GM21717 (cell line): ENCODE data around the gene SLC49A4.

Source experiments
- ATAC-seq: cut with Tn5 transposase; IDR thresholded peaks from one replicate; pipeline ENCODE4 v1.9.1; 2021; ENCODE audit warnings: mild to moderate bottlenecking, moderate library complexity; ENCODE audit not compliant: unreplicated experiment

Gene SLC49A4

DNA sequence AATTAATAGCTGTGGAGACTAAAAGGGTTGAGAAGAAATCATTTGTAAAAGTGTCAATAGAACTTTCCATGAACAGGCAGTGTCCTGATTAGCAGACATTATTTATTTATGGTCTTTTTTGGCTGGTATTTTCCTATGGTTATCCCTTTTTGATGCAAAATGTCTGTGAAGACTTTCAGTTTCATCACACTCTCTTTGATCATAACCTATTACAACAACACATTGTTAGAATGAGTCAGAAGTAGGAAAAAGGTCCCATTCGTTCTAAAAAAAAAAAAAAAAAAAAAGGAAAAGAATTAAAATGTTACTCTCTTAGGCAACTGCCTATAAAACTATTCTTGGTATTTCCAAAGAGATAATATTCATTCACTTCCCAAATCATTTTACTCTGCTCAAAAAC lies 62.1 kb downstream of the SLC49A4 start:
- no peak for ATAC-seq

DNA sequence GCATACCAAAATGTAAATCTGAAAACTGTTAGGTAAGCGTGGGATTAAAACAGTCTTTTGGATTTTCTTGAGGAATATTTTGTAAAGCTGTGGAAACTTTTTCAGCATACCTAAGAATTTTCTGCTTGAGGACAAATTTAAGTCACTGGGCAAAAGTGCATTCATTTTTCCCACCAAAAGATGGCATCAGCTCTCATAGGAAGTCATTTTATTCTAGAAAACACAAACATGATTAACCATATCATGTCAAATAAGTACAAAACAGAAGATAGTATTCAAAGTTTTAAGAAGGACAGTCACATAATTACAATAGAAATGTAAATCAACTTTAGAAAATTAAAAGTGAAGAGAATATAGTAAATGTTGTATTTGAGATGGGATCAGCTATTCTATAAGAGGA lies 63.5 kb downstream of the SLC49A4 start:
- no peak for ATAC-seq

DNA sequence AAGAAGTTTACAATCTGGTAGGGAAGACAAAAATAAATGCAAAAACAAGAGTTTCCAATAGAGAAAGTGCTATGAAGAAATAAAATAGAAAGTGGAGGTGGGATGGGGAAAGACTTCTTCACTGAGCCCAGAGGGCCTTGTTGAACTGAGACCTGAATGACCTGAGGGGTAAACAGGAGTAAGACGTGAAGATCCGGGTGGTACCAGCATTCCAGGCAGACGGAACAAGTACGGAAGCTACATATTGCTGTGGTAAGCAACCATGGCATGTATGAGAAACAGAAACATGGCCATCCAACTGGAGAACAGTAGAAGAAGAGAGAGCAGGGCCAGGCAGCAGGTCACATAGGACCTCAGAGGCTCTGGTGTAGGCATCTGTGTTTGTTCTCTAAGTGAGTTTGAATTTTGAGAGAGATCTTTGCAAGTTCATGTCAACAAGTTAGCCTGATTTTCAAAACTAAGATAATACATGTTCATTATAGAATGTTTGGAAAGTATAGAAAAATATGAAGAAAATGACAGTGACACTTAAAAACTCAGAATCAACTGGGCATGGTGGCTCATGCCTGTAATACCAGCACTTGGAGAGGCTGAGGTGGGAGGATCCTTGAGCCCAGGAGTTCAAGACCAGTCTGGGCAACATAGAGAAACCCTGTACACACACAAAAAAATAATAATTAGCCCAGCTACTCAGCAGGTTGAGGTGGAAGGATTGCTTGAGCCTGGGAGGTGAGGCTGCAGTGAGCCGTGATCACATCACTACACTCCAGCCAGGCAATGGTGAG lies 64.3 kb downstream of the SLC49A4 start:
- ATAC-seq: no peak

DNA sequence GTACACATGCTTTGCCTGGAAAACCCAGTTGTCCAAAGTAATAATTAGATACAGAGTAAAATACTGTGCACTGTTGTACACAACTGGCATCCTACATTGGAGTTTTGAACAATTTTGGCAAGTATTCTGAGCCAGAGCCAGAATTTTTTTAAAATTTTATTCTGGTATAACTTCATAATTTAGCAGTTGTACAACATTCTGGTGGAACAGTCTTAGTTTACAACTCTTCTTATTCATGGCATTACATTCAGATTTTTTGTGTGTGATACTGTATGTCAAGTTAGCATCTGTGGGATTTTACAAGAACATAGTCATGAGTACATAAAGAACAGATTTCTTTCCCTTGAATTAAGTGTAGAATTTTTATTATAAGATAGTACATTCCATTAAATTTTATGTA lies 67.5 kb downstream of the SLC49A4 start:
- no peak for ATAC-seq

DNA sequence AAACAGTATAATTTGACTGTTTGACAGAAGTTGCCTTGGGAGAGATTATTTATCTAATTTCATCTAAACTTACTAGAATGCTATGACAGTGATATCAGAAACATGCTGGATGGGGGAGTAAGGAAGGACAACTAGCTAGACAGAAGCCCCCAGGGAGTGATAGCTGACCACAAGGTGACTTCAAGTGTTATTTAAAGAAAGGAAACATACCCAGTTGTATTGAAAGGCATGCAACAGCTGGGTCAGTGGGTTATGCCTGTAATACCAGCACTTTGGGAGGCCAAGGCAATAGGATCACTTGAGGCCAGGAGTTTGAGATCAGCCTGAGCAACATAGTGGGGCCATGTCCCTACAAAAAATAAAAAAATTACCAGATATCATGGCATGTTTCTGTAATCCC lies 69.6 kb downstream of the SLC49A4 start:
- no peak for ATAC-seq

DNA sequence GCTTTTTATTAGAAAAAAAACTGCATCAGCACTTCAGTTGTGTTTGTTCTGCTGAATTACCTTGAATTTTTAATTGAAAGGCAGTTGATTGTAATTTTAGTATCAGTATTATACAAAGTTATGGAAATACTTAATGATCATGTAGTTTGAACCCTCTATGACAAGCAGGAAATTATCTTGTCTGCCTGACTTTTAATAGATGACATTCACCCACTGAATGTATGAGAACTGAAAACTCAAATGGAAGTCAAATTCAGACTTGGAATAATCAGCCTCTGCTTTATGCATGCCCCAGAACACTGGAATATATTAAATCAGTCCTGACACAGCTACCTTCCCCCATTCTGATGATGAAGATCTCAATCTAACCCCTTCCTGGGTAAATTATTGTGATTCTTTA lies 73.5 kb downstream of the SLC49A4 start:
- no peak for ATAC-seq

DNA sequence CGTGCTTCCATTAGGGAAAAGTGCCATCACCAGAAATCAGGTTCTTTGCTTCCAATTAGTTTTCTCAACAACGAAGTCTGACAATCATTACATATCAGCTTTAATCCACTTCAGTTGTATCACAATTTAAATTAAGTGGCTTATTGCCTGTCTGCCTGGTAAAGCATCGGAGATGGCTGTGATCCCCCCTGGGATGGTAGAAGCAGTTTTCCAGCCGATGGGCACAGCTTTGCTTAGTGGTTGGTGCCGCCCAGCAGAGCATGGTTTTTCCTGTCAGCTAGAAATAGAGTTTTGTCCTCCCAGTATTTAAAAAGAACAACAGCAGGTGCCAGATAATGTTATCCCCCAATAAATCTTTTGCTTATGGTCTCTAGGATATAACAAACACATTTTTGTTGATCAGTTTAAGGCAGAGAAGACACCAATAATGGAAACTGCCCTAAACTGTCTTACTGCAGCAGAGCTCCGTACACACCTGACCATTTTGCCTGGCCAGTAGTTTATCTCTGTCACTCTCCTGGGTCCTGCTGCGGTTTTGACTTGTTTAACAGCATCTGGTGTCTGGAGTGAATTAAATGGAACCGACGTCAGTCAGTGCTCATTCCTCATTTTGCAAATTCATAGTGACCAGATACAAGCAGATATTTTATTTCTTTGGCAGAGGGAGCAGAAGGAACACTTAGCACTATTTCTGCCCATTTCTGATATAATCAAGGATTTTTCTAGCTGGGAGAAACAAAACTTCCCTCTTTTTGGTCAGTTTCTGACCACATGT lies 79.1 kb downstream of the SLC49A4 start:
- no peak for ATAC-seq

DNA sequence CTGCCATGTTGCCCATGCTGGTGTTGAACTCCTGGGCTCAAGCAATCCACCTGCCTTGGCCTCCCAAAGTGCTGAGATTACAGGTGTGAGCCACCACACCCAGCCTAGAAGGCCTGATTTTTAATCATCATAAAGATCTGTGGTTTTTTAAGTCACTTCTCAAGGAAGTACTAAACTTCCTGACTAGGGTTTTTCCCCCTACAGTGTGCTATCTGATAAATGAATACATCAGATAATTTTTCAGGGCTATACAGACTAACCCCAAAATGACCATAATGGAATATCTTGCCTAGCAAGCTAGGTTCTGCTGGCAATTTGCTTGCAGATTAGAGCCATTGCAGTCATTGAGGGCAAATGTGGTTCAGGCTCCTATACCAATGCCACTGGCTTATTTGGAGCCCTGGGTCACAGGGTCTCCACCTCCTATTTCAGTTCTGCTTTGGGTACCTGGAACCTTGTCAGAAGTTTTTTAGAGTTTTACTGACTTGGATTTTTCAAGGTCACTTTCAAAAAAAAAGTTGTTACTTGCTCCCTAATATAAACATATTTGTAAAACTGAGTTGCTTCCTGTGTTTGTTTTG lies 80.8 kb downstream of the SLC49A4 start:
- no peak for ATAC-seq

DNA sequence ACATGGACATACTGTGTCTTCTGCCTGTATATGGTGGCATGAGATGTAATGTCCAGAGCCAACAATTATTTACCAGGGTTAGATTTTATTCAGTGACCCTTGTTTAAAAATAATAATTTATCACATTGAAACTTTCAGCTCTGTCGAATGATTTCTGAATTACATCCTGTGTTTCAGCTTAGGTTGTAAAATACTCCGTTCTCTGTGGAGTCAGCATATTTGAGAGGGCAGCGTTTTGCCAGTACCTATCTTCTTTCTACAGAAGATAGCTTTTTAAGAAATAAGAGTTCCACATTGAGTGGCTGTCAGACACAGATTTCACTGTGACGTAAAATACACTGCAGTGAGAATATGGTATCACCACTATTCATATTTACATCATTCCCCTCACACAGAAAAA lies 85.3 kb downstream of the SLC49A4 start:
- no peak for ATAC-seq

DNA sequence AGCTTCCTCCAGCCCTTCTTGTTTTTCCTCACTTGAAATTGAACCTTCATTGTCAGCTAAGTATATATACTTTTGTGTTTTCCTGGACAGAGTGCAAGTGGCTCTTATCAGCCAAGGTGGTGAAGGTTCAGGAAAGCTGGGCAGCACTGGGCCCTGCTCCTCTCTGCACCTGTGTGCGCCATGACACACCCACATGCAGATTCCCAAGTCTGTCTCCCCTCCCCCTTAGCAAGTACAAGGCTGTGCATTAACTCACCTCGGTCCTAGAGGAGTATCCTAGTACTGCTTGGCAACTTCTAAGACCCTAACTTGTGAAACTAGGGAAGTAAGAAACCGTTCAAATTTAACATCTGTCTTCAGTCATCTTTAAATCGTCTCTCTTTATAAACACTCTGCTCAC lies 85.8 kb downstream of the SLC49A4 start:
- ATAC-seq: no peak

DNA sequence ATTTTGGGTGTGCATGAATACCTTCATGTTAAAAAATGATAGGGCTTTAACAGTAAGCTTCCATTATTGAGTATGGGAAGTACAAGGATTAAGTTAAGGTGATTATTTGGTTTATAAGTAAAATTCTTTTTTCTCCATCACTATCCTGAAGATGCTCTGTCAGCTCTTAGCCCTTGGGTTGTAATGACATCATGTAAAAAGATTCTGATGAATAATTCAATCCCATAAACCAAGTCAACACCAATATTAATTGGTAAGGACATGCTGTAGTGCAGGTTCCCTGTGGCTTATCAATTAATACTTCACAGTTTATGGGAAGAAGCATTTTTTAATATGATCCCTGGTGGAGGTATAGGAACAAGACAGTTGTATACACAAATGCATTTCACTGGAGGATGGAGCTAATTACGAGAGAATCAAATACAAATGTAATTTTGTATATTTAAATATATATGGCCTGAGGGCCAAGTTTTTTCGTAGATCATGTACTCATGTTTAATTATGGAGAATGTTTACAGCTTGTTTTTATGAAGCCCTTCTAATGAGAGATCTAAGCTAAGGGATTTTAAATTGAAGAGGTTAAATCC lies 87.6 kb downstream of the SLC49A4 start:
- ATAC-seq: no peak

DNA sequence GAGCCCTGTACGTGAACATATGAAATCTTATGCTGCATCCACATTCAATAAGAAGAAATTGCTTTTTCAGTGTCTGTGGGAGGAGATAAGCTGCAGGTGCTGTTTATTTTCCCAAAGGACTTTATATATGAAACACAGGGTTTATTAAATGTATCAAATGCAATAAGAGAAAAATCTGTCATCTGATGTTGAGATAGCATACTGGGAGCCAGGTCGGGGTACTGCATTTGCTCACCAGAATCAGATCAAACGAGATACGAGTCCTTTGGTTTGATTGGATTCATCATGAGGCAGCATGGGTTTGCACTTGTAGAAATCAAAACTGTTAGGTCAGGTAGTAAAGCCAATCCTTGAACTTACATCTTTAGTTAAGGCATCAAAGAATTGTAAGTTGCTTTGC lies 91.4 kb downstream of the SLC49A4 start:
- no peak for ATAC-seq

DNA sequence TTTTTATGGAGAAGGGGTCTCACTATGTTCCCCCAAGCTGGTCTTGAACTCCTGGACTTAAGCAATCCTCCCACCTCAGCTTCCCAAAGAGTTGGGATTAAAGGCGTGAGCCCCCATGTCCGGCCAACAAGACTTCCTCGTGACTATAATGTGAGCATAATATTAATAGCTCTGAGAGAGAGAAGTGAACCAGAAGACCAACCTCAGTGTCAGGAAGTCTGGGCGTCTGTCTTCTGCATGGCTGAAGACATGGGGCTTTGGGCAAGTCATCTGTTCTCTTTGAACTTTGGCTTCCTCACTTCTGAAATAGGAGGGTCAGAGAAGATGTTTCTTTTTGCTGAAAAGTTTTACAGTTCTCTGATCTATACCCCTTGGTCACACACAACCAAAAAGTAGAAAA lies 92.1 kb downstream of the SLC49A4 start:
- no peak for ATAC-seq

DNA sequence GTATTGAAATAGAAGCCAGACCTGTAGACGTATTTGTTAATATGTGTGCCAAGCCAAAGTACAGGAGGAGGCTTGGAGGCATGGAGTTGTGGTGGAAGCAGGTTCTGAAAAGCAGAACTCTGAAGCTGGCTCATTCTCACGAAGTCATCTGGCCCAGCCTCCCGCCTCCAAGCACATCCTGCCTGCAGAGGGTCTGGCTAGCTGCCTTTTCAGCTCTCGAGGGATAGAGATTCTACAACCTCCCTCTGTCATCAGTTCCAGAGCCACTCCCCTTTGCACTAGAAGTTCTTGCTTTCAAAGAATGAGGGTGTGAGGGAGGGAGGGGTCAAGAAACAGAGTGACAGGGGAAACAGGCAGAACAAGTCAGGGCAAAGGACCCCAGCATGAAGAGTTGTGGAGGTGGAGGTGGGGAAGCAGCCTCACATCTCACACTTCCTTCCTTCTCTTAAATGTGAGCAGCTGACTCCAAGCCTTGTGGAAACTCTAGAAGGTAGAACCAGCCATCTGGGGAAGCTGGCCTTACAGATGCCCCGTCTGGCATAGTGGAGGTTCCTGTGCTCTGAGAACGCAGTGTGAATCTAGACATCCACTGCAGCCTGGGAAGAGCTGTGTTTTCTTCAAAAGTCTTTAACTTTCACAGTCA lies 95.3 kb downstream of the SLC49A4 start:
- ATAC-seq: no peak

DNA sequence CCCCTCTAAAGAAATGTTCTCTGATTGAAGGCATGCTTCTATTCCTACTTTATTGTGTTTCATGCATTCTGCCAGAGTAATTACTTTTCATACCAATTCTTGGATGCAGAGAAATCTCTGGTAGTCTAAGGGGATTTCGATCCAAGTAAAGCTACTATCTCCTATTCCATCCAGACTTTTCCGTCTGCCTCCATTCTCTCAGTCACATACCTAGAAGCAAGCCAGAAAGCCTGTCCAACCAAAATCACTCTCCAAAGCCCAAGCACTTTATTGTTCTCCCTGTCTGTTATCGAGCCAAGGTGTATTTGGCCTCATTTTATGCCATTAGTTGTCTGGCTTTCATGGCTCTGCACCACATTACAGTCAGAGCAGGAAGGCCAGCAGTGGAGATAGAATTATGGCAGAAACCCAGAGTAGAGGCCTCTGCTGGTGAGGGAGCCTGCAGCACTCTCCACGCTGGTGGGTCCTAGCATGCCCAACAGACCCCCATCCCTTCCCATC lies 95.9 kb downstream of the SLC49A4 start:
- no peak for ATAC-seq

DNA sequence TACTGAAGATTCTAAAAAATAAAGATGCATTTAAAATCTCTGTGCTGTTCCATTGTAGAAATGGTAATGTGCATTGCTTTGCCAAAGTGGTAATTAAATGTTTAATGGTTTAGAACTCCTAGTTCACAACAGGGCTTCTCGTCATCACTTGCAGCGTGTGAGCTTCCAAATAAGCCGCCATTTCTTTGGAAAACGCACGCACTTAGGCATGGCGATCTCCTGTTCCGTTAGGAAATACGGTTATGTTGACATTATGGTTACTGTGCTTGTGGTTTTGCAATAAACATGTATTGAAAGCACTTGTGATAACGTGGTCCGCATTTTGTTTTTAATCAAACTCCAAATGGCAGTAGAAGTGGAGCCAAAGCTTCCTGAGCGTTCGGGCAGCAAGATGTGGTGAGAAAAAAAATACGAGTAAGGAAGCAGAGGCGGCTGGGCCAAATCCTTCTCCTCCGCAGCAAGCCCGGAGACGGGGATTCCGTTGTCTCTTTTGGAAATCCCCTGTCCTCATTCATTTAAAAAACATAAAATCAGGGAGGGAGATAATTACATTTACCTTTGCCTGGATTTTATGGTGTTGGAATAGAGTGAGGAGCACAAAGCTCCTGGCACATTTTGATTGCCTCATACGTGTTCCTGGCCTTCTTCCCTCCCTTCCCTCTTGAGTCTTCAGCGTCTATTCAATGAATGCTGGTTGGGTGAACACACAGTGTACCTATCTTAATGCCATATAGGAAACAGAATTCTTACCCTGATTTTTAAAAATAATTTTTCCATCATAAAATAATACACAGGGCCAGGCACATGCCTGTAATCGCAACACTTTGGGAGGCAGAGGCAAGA lies 97.5 kb downstream of the SLC49A4 start:
- ATAC-seq: no peak

DNA sequence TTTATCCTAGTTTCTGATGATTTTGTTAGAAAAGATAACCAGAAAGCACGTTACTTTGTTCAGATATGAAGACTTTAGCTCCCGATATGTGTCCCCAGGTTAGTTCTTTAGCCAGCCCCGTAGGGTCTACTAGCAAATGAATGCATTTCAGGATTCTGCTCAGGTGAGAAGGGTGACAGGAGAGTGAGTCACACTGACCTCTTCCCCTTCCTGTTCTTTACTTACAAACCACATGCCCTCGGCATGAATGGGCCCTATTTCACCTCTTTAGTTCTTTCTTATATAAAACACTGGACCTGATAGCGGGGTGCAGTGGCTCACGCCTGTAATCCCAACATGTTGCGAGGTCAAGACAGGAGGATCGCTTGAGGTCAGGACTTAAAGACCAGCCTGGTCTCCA lies 98.4 kb downstream of the SLC49A4 start:
- ATAC-seq: no peak

DNA sequence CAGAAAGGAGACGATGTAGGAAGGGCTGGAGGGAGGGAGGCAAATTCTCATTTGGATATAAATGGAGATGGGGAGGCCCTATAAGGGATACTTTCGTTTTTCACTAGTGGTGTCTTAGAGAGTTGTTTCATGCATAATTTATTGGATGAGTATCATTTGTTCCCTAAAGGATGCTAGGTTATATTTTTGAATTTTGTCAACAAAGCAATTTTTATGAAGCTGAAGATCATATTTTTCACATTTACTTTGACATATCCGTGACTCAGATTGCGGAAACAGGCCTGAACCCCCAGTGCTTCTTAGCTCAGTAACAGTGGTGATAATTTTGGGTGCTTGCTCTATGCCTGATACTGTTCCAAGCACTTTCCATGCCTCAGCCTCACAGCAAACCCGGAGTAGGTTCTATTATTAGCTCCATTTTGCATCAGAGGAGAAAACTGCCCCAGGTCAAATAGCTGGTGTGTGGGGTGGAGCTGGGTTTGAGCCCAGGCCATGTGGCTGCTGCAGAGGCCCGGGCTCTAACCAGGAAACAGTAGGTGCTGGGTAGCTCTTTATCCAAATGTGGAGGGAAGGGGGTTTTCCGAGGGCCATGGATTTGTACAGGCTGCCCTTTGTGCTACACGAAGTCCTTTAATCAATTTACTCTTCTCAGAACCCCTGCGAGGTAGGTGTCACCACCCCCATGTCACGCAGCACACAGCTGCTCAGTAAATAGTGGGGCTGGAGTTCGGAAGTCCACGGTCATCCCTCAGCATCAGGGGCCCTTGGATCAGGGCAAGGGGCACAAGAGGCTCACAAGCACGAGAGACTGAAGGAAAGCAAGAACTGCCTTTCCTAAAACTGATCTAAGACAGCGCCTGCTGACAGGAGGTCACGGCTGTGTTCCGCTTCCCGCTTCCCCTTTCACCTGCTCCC lies 99.1 kb downstream of the SLC49A4 start:
- no peak for ATAC-seq

DNA sequence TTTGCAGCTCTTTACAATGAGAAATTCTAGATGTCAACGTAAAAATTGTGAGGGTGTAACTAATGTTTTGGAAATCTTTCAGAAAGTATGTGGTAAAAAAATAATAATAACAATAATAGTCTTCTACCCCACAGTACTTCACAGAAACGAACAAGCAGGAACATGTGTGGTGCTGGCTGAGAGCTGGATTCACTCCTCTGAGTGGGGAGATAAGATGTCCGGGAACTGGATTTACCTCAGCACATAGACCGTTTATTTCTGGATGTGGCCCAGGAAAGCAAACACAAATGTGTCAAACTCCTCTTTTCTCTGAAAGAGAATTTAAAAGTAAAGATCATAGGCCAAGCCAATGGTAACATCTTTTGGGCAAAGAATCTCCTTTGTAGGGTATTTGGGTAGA lies 103.4 kb downstream of the SLC49A4 start:
- ATAC-seq: no peak
